B cell (primary cell): ENCODE data around the gene OSBPL5. TPM values are rescaled to one million over a fixed set of nuclear protein-coding genes. Genes with fewer than 3 reads are reported as not detected.

Experiments used
- ATAC-seq: fragments of 200-7000 bp; cut with Tn5 transposase; one replicate; pipeline ENCODE4 v1.10.0; 2021; ENCODE audit warnings: low read depth, mild to moderate bottlenecking, moderate number of reproducible peaks, moderate library complexity
- CTCF ChIA-PET: fragments of 350-600 bp; sonication (Branson Sonifier 250); formaldehyde crosslinking; loops from one replicate; lab custom pipeline; 2021; ENCODE audit warnings: antibody characterized with exemption, inconsistent platforms; lab: Charles Lee
- POLR2A ChIA-PET: fragments of 350-600 bp; sonication (Branson Sonifier 250); formaldehyde crosslinking; loops from one replicate; lab custom pipeline; 2021; ENCODE audit warnings: antibody characterized with exemption; lab: Charles Lee
- DNase-seq: peaks from one replicate; pipeline ENCODE4 v3.0.0; 2013
- H2AFZ ChIP-seq: 2 replicates; pipeline ENCODE4 v1.6.1; 2012; ENCODE audit warnings: mild to moderate bottlenecking, low read depth, low read length; ENCODE audit not compliant: insufficient read depth, poor library complexity, severe bottlenecking
- H3K27ac ChIP-seq, 2 donors: 1 replicate in 1 of 2; 2 replicates in 1 of 2; pipeline ENCODE4 v1.5.1; 2012 to 2013; ENCODE audit warnings: low read length in 2 of 2, mild to moderate bottlenecking in 2 of 2, moderate library complexity in 1 of 2
- H3K27me3 ChIP-seq, 4 experiments: fragments of 200-600 bp in 1 of 4; sonication (generic) in 1 of 4; replicated peaks in 1 of 4; 1 replicate in 2 of 4; 2 replicates in 2 of 4; pipeline versions ENCODE4 v1.6.1 to v1.7.0; 2013 to 2016; ENCODE audit warnings: low read length in 3 of 4, mild to moderate bottlenecking in 2 of 4, mixed read lengths in 1 of 4, moderate library complexity in 1 of 4; ENCODE audit not compliant: insufficient read depth in 4 of 4, control insufficient read depth in 3 of 4; ENCODE audit errors: control extremely low read depth in 1 of 4
- H3K36me3 ChIP-seq, 2 experiments: replicated peaks in 1 of 2; 1 replicate in 1 of 2; 2 replicates in 1 of 2; pipeline versions ENCODE4 v1.6.1 to v1.7.1; 2013; ENCODE audit warnings: low read length in 1 of 2; ENCODE audit not compliant: insufficient read depth in 2 of 2, control insufficient read depth in 1 of 2; ENCODE audit errors: control extremely low read depth in 1 of 2, extremely low read depth in 1 of 2
- H3K4me1 ChIP-seq, 2 donors: fragments of 200-600 bp in 1 of 2; sonication (generic) in 1 of 2; 1 replicate in 1 of 2; 2 replicates in 1 of 2; pipeline versions ENCODE4 v1.5.1 to v1.6.1; 2013 to 2017; ENCODE audit warnings: low read length in 2 of 2; ENCODE audit not compliant: control insufficient read depth in 2 of 2, insufficient read depth in 2 of 2
- H3K4me2 ChIP-seq: replicated peaks from 2 replicates; pipeline ENCODE3; 2012; ENCODE audit warnings: mild to moderate bottlenecking, low read depth, low read length; ENCODE audit not compliant: poor library complexity, severe bottlenecking
- H3K4me3 ChIP-seq, 5 experiments: fragments of 200-600 bp in 1 of 5; sonication (generic) in 1 of 5; 1 replicate in 3 of 5; 2 replicates in 2 of 5; pipeline versions ENCODE4 v1.5.1 to v1.7.0; 2011 to 2016; ENCODE audit warnings: low read length in 4 of 5, mild to moderate bottlenecking in 4 of 5, low read depth in 2 of 5, control low read depth in 1 of 5, moderate library complexity in 1 of 5; ENCODE audit not compliant: insufficient read depth in 1 of 5; ENCODE audit errors: control extremely low read depth in 1 of 5, extremely low read depth in 1 of 5
- H3K79me2 ChIP-seq: fragments of 200-600 bp; sonication (generic); one replicate; pipeline ENCODE4 v1.6.0; 2016; ENCODE audit warnings: low read length; ENCODE audit not compliant: control insufficient read depth, insufficient read depth
- H3K9ac ChIP-seq: fragments of 200-600 bp; sonication (generic); 2 replicates; pipeline ENCODE4 v1.6.1; 2017; ENCODE audit warnings: mild to moderate bottlenecking, low read length, moderate library complexity
- H3K9me3 ChIP-seq, 3 donors: one replicate each; pipeline versions ENCODE4 v1.6.1 to v1.7.1; 2013; ENCODE audit warnings: low read length in 2 of 3; ENCODE audit not compliant: control insufficient read depth in 2 of 3, insufficient read depth in 1 of 3; ENCODE audit errors: control extremely low read depth in 1 of 3
- H4K20me1 ChIP-seq: 2 replicates; pipeline ENCODE4 v1.6.0; 2012; ENCODE audit warnings: mild to moderate bottlenecking, low read length; ENCODE audit not compliant: insufficient read depth, control insufficient read depth, poor library complexity, severe bottlenecking
- H3K27ac Mint-ChIP-seq: one replicate; pipeline ENCODE4 v1.8.0; 2021; ENCODE audit warnings: mixed read lengths
- H3K27me3 Mint-ChIP-seq: one replicate; pipeline ENCODE4 v1.8.0; 2021; ENCODE audit warnings: mixed read lengths
- H3K4me1 Mint-ChIP-seq: one replicate; pipeline ENCODE4 v1.8.0; 2021; ENCODE audit warnings: mixed read lengths
- H3K4me3 Mint-ChIP-seq: one replicate; pipeline ENCODE4 v1.8.0; 2021; ENCODE audit warnings: mixed read lengths
- H3K9me3 Mint-ChIP-seq: one replicate; pipeline ENCODE4 v1.8.0; 2022; ENCODE audit warnings: mixed read lengths; ENCODE audit not compliant: insufficient read depth
- EZH2 ChIP-seq: IDR thresholded peaks from 2 replicates; pipeline ENCODE4 v1.6.1; 2012; ENCODE audit warnings: borderline replicate concordance, low read depth, mild to moderate bottlenecking, moderate library complexity, low read length; ENCODE audit not compliant: insufficient read depth, poor library complexity, severe bottlenecking
- WGBS: methylation state at CpG from one replicate; pipeline ENCODE4 v1.1.5; 2013; ENCODE audit warnings: missing lambda C conversion rate; ENCODE audit not compliant: insufficient coverage; 5-methylcytosine and 5-hydroxymethylcytosine counted together
- intact Hi-C: fragments of 100-400 bp; cut with micrococcal nuclease; formaldehyde crosslinking; loops from one replicate; pipeline ENCODE4 v1.10.0; 2022
- polyA plus RNA-seq: library from polyadenylated mRNA; depleted of rRNA; stranded (reverse); fragments of >200 nt; gene quantifications from 2 replicates; pipeline ENCODE4 v1.2.3, GENCODE V29; 2012
- total RNA-seq, 2 donors: library from RNA; stranded (reverse); fragments of 120-200 nt in 1 of 2; gene quantifications; 1 replicate in 1 of 2; 2 replicates in 1 of 2; pipeline versions ENCODE4 v1.2.3 to v1.2.4, GENCODE V29; 2013 to 2022
- TF ChIP-seq, protein P1 (sequence below): fragments of 200-600 bp; IDR thresholded peaks from one replicate; pipeline ENCODE4 v1.8.0; 2022; ENCODE audit warnings: antibody characterized with exemption, mild to moderate bottlenecking

Gene OSBPL5
- total and polyA plus RNA-seq, 2 donors (not counting 1 experiment from before 2014, with no cell fraction given): 0.15 to 1.2 TPM

DNA sequence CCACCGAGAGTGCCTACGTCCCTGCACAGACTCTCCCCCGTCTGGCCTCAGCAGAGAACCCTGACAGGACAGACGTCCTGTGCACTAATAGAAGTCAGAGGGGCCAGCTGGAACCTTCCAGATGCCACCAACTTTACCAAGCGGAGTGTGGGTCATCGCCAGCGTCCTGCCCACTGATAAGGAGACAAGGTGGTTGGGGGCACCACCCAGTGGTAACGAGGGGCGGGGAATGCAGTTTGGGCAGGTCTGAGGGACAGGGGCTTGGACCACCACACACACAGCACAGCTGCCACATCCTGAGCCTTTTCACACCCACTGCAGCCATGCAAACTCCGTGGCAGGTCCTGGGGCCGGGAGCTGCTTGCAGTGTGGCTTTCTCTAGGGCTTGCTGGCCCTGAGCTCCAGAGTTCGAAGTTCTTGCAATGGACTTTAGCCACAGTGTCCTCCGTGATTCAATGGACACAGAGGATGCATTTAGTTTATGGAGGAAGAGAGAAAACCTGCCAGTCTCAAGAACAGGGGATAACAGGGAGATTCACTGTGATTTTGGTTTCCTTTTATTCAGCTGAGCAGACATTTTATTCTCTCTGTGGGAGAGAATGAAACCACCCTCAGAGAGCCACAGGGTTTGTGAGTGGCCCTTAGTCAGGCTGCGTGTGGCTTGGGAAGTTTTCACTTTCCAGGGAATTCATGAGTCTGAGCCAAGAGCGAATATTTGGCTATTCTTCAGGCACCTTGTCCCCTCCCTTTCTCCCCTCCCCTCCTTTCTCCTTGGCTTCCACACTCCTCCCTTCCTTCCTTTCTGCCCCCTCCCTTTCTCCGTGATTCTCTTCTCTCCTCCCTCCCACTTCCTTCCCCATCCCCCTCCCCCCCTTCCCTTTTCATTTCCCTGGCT lies 40.4 kb upstream of the OSBPL5 start:
- H3K4me3 ChIP-seq: no peak overlapping the region
- WGBS: 79% methylated on average over 14 of the region's 16 CpGs
- ChIA-PET POLR2A (no interaction called here), CTCF (no interaction called here)
- intact Hi-C loops: no loop called here
- Mint-ChIP-seq H3K27me3 (peaks cover 9% of the 10 kb centered on the region), H3K4me1 (no peaks in the 10 kb centered on the region), H3K9me3 (no peaks in the 10 kb centered on the region), H3K4me3 (no peak overlapping the region), H3K27ac (no peak overlapping the region)
- no peak for TF ChIP-seq EZH2
- TF ChIP-seq, protein P1, sequence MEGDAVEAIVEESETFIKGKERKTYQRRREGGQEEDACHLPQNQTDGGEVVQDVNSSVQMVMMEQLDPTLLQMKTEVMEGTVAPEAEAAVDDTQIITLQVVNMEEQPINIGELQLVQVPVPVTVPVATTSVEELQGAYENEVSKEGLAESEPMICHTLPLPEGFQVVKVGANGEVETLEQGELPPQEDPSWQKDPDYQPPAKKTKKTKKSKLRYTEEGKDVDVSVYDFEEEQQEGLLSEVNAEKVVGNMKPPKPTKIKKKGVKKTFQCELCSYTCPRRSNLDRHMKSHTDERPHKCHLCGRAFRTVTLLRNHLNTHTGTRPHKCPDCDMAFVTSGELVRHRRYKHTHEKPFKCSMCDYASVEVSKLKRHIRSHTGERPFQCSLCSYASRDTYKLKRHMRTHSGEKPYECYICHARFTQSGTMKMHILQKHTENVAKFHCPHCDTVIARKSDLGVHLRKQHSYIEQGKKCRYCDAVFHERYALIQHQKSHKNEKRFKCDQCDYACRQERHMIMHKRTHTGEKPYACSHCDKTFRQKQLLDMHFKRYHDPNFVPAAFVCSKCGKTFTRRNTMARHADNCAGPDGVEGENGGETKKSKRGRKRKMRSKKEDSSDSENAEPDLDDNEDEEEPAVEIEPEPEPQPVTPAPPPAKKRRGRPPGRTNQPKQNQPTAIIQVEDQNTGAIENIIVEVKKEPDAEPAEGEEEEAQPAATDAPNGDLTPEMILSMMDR: no peak
- peaks cover 0 to 15% (median under 1%) of the 10 kb centered on the region in 3 donors for H3K9me3 ChIP-seq
- DNase-seq (no peak), ATAC-seq (no peak)
- H3K4me2 ChIP-seq: no peak overlapping the region
- no peaks in the 10 kb centered on the region for H3K79me2 ChIP-seq
- no peaks in the 10 kb centered on the region for H3K4me1 ChIP-seq
- no peak overlapping the region for H3K9ac ChIP-seq
- no peak overlapping the region for H2AFZ ChIP-seq
- no peaks in the 10 kb centered on the region for H3K36me3 ChIP-seq
- no peak overlapping the region for H3K27ac ChIP-seq
- no peaks in the 10 kb centered on the region for H4K20me1 ChIP-seq
- H3K27me3 ChIP-seq: peaks cover 0 to 14% (median 4%) of the 10 kb centered on the region in 4 experiments
